Body of pancreas (tissue), 4 donors: ENCODE measurements around the gene RBM8A. TPM values are rescaled to one million over a fixed set of nuclear protein-coding genes. Genes with fewer than 3 reads are reported as not detected.

Source experiments
- ATAC-seq: fragments of 150-250 bp; one replicate; pipeline ENCODE4 v1.9.1; 2016
- DNase-seq, 4 donors: peaks; one replicate each; pipeline ENCODE4 v3.0.0-alpha.2; 2019
- H3K27ac ChIP-seq, 4 donors: fragments of 200-600 bp; sonication (generic); 1 replicate in 3 of 4; 2 replicates in 1 of 4; pipeline versions ENCODE4 v1.5.1 to v1.6.1; 2016 to 2019; ENCODE audit warnings: mild to moderate bottlenecking in 1 of 4, mixed read lengths in 1 of 4, moderate library complexity in 1 of 4
- H3K27me3 ChIP-seq, 2 donors: fragments of 200-600 bp; sonication (generic); one replicate each; pipeline ENCODE4 v1.6.0; 2016; ENCODE audit warnings: mild to moderate bottlenecking in 1 of 2
- H3K36me3 ChIP-seq, 2 donors: fragments of 200-600 bp; sonication (generic); replicated peaks in 1 of 2; 2 replicates each; pipeline ENCODE4 v1.5.1; 2016; ENCODE audit warnings: low read depth in 2 of 2; ENCODE audit not compliant: insufficient read depth in 1 of 2
- H3K4me1 ChIP-seq: fragments of 200-600 bp; sonication (generic); one replicate; pipeline ENCODE4 v1.6.0; 2016
- H3K4me3 ChIP-seq, 2 donors: fragments of 200-600 bp; sonication (generic); 1 replicate in 1 of 2; 2 replicates in 1 of 2; pipeline ENCODE4 v1.5.1; 2016 to 2019
- H3K9me3 ChIP-seq, 3 donors: fragments of 200-600 bp; sonication (generic); 1 replicate in 2 of 3; 2 replicates in 1 of 3; pipeline ENCODE4 v1.5.1; 2016
- POLR2A ChIP-seq, 3 donors: fragments of 450-650 bp; IDR thresholded peaks; one replicate each; pipeline ENCODE4 v1.6.1; 2016; ENCODE audit warnings: antibody characterized with exemption in 3 of 3, mild to moderate bottlenecking in 2 of 3
- WGBS, 2 donors: methylation state at CpG; one replicate each; pipeline ENCODE4 v1.1.5; 2017; 5-methylcytosine and 5-hydroxymethylcytosine counted together
- intact Hi-C: fragments of 100-400 bp; cut with DNase I; formaldehyde crosslinking; loops from one replicate; pipeline ENCODE4 v1.15.1; 2023
- total RNA-seq, 2 donors: library from RNA; depleted of rRNA; stranded (reverse); fragments of >200 nt; gene quantifications; one replicate each; pipeline ENCODE4 v1.1.0, GENCODE V29; 2016
- TF ChIP-seq, protein P1 (sequence below), 7 experiments: fragments of 450-650 bp in 4 of 7; fragments of 200-600 bp in 3 of 7; sonication (generic) in 3 of 7; IDR thresholded peaks; one replicate each; pipeline ENCODE4 v1.5.1; 2016 to 2019; ENCODE audit warnings: antibody characterized with exemption in 7 of 7

The RBM8A gene
- total RNA-seq, 2 donors from 2014 or later = 47.2 to 70.2 TPM

- ATAC-seq (peak; percentile 96), DNase-seq (peak; percentile 97 to 99 (median 98))
- Histone ChIP-seq H3K4me1 (peaks cover 30% of the 10 kb centered on the region), H3K4me3 (no peak overlapping the region), H3K27ac (peak overlapping the region; percentile 86 to 95 (median 92)), H3K9me3 (no peaks in the 10 kb centered on the region), H3K27me3 (no peaks in the 10 kb centered on the region), H3K36me3 (no peaks in the 10 kb centered on the region)
- TF ChIP-seq, protein P1, sequence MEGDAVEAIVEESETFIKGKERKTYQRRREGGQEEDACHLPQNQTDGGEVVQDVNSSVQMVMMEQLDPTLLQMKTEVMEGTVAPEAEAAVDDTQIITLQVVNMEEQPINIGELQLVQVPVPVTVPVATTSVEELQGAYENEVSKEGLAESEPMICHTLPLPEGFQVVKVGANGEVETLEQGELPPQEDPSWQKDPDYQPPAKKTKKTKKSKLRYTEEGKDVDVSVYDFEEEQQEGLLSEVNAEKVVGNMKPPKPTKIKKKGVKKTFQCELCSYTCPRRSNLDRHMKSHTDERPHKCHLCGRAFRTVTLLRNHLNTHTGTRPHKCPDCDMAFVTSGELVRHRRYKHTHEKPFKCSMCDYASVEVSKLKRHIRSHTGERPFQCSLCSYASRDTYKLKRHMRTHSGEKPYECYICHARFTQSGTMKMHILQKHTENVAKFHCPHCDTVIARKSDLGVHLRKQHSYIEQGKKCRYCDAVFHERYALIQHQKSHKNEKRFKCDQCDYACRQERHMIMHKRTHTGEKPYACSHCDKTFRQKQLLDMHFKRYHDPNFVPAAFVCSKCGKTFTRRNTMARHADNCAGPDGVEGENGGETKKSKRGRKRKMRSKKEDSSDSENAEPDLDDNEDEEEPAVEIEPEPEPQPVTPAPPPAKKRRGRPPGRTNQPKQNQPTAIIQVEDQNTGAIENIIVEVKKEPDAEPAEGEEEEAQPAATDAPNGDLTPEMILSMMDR (IDR thresholded peaks at IDR 0.05) = peak; percentile 86 to 99 (median 99)
- peak in 2 of 3 donors; percentile 48 to 53 for TF ChIP-seq POLR2A (IDR thresholded peaks at IDR 0.05)
- intact Hi-C loops = no loop called here
- 0 to 4% methylated on average over 6 of the region's 6 CpGs for WGBS, 2 donors
Observed at GRCh38 chr1:145891587-145892485, 35.4 kb downstream of the RBM8A start.

- Histone ChIP-seq H3K4me1 (peaks cover 37% of the 10 kb centered on the region), H3K4me3 (no peak overlapping the region), H3K36me3 (no peaks in the 10 kb centered on the region), H3K27ac (peak overlapping the region; percentile 86 to 95 (median 92)), H3K9me3 (no peaks in the 10 kb centered on the region), H3K27me3 (no peaks in the 10 kb centered on the region)
- ATAC-seq = no peak
- intact Hi-C loops = no loop called here
- WGBS, 2 donors = 0 to 15% methylated on average over 1 of the region's 1 CpG
- DNase-seq = peak in 2 of 4 donors; percentile 19 to 53
- TF ChIP-seq POLR2A (IDR thresholded peaks at IDR 0.05) = no peak
- TF ChIP-seq, protein P1 (IDR thresholded peaks at IDR 0.05) = no peak
Observed at GRCh38 chr1:145891143-145891542, 36.1 kb downstream of the RBM8A start.

DNA sequence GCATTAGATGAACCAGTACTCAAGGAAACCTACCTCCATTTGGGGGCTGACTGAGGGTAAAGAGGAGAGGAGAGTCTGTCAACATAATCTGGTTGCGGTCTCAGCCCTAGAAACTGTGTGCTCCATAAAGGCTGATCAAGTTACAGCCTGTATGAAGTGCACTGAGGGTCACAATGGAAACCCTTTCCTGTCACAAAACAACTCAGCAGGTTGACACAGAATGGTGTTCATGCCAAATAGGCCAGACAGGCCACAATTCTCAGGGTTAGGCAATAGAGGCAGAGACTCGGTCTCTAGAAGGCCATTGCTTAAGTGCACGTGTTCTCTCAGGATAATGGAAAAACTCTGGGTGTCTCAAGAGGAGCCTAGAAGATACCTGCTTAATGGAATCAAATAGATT, 37.6 kb downstream of the RBM8A start:
- DNase-seq (no peak), ATAC-seq (no peak)
- Histone ChIP-seq H3K4me1 (peaks cover 43% of the 10 kb centered on the region), H3K27me3 (no peaks in the 10 kb centered on the region), H3K9me3 (no peaks in the 10 kb centered on the region), H3K27ac (no peak overlapping the region), H3K4me3 (no peak overlapping the region), H3K36me3 (no peaks in the 10 kb centered on the region)
- intact Hi-C loops = no loop called here
- 77% methylated on average over 3 of the region's 3 CpGs for WGBS, 2 donors
- no peak for TF ChIP-seq POLR2A (IDR thresholded peaks at IDR 0.05)
- TF ChIP-seq, protein P1 (IDR thresholded peaks at IDR 0.05) = no peak

DNA sequence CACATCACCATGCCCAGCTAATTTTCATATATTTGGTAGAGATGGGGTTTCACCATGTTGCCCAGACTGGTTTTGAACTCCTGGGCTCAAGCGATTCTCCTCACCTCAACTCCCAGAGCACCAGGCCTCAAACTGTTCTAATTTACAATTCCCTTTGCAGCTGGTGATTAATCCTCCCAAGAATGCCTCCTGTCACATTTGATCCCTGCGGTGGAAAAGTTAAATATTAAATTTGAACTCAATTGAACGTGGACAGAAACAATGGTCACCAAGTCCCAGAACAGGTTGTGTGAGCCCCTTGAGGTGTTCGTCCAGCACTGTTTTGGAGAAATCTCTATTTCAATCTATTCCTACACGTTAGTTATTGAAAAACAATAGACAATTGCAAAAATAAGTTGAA, 39.7 kb downstream of the RBM8A start:
- no peak for TF ChIP-seq POLR2A (IDR thresholded peaks at IDR 0.05)
- TF ChIP-seq, protein P1 (IDR thresholded peaks at IDR 0.05) = no peak
- ATAC-seq (no peak), DNase-seq (no peak)
- Histone ChIP-seq H3K27ac (peak overlapping the region in 3 of 4 donors; percentile 52 to 62 (median 55)), H3K27me3 (no peaks in the 10 kb centered on the region), H3K4me1 (peaks cover 38% of the 10 kb centered on the region), H3K9me3 (no peaks in the 10 kb centered on the region), H3K4me3 (no peak overlapping the region), H3K36me3 (no peaks in the 10 kb centered on the region)
- WGBS, 2 donors = 38 to 49% methylated on average over 5 of the region's 5 CpGs
- intact Hi-C loops = no loop called here
